ENCODE data around the gene GJA4. TPM values are rescaled to one million over a fixed set of nuclear protein-coding genes. Genes with fewer than 3 reads are reported as not detected.
A peak's percentile ranks its signal among the peaks of the same experiment; 100 is the strongest.

Gene GJA4
- total RNA-seq, 6 donors from 2014 or later, result 5.2 to 41.1 (median 19.2) TPM

DNA sequence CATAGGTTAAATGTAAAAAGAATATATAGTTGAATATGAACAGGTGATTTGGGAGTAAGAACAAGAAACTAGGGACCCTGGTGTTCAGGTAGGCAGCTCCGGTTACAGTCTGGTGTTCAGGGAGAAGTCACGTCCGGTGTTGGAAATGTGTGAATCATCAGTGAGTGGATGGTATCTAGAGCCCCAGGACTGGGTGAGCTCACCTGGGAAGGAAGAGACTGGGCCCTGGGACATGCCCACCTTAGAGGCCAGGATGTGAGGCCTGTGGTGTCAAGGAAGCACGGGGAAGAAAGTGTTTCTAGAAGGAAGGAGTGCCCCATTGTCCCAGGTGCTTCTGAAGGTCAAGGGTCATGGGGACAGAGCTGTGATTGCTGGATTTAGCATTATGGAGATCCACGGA, 13.3 kb upstream of the GJA4 start:
- Histone ChIP-seq H3K36me3 (no peaks in the 10 kb centered on the region), H3K4me3 (no peak overlapping the region), H3K9me3 (no peaks in the 10 kb centered on the region), H3K27me3 (peaks cover 0 to 18% (median 7%) of the 10 kb centered on the region in 4 donors), H3K27ac (no peak overlapping the region), H3K4me1 (peaks cover 12 to 17% (median 14%) of the 10 kb centered on the region in 4 donors)
- ATAC-seq (ENCODE audit: low FRiP score in 2 of 2) (no peak), DNase-seq (peak in 1 of 2 donors; percentile 6)
- WGBS, 2 donors, result 80 to 81% methylated on average over 5 of the region's 5 CpGs
- TF ChIP-seq POLR2AphosphoS5 (IDR thresholded peaks at IDR 0.05) (no peak), EP300 (IDR thresholded peaks at IDR 0.05) (no peak), POLR2A (IDR thresholded peaks at IDR 0.05) (no peak)
- TF ChIP-seq, protein P1, sequence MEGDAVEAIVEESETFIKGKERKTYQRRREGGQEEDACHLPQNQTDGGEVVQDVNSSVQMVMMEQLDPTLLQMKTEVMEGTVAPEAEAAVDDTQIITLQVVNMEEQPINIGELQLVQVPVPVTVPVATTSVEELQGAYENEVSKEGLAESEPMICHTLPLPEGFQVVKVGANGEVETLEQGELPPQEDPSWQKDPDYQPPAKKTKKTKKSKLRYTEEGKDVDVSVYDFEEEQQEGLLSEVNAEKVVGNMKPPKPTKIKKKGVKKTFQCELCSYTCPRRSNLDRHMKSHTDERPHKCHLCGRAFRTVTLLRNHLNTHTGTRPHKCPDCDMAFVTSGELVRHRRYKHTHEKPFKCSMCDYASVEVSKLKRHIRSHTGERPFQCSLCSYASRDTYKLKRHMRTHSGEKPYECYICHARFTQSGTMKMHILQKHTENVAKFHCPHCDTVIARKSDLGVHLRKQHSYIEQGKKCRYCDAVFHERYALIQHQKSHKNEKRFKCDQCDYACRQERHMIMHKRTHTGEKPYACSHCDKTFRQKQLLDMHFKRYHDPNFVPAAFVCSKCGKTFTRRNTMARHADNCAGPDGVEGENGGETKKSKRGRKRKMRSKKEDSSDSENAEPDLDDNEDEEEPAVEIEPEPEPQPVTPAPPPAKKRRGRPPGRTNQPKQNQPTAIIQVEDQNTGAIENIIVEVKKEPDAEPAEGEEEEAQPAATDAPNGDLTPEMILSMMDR (IDR thresholded peaks at IDR 0.05), result no peak

DNA sequence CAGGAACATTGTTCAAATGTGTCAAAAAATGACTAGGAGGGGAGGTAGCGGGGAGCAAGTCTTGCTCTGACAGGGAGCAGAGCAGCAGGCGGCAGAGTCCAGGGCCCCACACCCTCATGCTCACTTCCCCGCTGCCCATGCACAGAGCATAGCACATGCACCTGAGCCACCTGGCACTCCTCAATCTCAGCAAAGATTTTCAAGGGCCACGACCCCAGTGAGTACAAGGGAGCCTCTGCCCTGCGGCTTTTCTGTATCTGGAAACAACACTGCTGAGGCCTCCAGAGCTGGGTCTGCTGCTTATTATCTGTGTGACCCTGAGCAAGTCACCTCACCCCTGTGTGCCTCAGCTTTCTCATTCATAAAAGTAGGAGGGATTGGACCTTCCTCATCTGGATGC, 12.8 kb upstream of the GJA4 start:
- H3K9me3 ChIP-seq, result no peaks in the 10 kb centered on the region
- WGBS, 2 donors, result 90 to 91% methylated on average over 2 to 5 of the region's 5 CpGs
- DNase-seq (peak in 1 of 2 donors; percentile 4), ATAC-seq (ENCODE audit: low FRiP score in 2 of 2) (no peak)
- peaks cover 12 to 17% (median 14%) of the 10 kb centered on the region in 4 donors for H3K4me1 ChIP-seq
- no peaks in the 10 kb centered on the region for H3K36me3 ChIP-seq
- H3K4me3 ChIP-seq, result no peak overlapping the region
- TF ChIP-seq POLR2AphosphoS5 (IDR thresholded peaks at IDR 0.05) (no peak), EP300 (IDR thresholded peaks at IDR 0.05) (no peak), POLR2A (IDR thresholded peaks at IDR 0.05) (no peak)
- TF ChIP-seq, protein P1 (IDR thresholded peaks at IDR 0.05), result no peak
- H3K27ac ChIP-seq, result no peak overlapping the region
- peaks cover 0 to 18% (median 7%) of the 10 kb centered on the region in 4 donors for H3K27me3 ChIP-seq

DNA sequence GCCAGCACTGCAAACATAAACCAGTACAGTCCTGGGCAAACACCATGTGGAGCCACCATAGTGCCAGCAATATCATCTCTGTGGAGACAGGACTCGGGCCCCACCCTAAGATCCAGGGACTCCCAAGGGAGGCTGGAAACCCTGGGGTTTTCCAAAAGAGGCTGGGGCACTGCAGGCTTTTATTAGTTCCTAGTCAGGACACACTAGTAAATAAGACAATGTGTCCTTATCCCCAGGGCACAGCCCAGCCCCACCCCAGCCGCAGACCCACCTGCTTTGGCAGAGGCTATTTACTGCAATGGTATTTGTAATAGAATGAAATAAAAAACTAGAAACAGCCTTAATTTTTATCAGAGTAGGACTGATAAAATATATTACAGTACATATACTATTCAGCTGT, 12.3 kb upstream of the GJA4 start:
- no peak for ATAC-seq (ENCODE audit: low FRiP score in 2 of 2)
- no peaks in the 10 kb centered on the region for H3K36me3 ChIP-seq
- no peaks in the 10 kb centered on the region for H3K9me3 ChIP-seq
- no peak overlapping the region for H3K27ac ChIP-seq
- DNase-seq, result no peak
- 84 to 89% methylated on average over 1 of the region's 2 CpGs for WGBS, 2 donors
- peaks cover 12 to 17% (median 14%) of the 10 kb centered on the region in 4 donors for H3K4me1 ChIP-seq
- no peak for TF ChIP-seq EP300 (IDR thresholded peaks at IDR 0.05)
- TF ChIP-seq, protein P1 (IDR thresholded peaks at IDR 0.05), result no peak
- no peak for TF ChIP-seq POLR2AphosphoS5 (IDR thresholded peaks at IDR 0.05)
- TF ChIP-seq POLR2A (IDR thresholded peaks at IDR 0.05), result no peak
- peaks cover 0 to 18% (median 7%) of the 10 kb centered on the region in 4 donors for H3K27me3 ChIP-seq
- H3K4me3 ChIP-seq, result peak overlapping the region in 1 of 4 donors; percentile 45

DNA sequence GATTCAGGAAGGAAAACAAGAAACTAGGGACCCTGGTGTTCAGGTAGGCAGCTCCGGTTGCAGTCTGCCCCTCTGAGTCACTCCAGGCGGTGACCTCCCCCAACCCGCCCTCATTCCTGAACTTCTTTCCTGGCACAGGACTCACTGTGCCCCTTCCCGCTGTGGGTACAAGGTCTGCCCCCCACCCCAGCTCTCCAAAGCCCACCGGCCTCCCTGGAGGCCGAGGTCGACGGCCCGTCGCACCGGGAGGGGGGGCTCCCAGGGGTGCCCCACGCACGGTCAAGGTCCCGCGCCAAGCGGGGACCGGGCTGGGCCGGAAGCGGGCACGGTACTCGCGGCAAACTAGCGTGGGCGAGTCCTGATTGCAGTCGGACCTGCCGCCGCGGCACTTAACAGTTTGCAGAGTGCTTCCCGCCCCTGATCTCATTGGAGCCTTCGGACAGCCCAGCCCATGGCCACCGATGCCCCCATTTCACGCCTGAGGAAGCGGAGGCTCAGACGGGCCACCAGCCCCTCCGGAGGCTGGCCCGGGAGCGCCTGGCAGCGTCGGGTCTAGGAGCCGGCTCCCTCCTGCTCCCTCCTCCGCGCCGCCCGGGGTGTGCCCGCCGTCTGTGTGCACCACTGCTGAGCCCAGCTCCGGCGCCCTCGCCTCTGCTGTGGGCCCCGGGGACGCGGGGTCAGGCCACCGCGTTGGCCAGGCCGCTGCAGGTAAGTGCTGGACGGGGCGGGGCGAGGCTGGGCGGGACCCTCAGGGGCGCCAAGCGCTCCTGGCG, 11.5 kb upstream of the GJA4 start, which contains the start of gene GJB3:
Gene GJB3, plus strand, starts transcription at position 144 of the 773 bp plus-strand sequence. CDS start 3,549 bp downstream, outside the sequence.
- TF ChIP-seq, protein P1 (IDR thresholded peaks at IDR 0.05), result no peak
- TF ChIP-seq POLR2A (IDR thresholded peaks at IDR 0.05), result no peak
- TF ChIP-seq POLR2AphosphoS5 (IDR thresholded peaks at IDR 0.05), result no peak
- TF ChIP-seq EP300 (IDR thresholded peaks at IDR 0.05), result no peak
- Histone ChIP-seq H3K36me3 (no peaks in the 10 kb centered on the region), H3K27me3 (peaks cover 0 to 18% (median 7%) of the 10 kb centered on the region in 4 donors), H3K27ac (peak within 1 kb of the TSS in 1 of 4 donors; percentile 34), H3K4me3 (peak within 1 kb of the TSS; percentile 7 to 45 (median 34)), H3K4me1 (peaks cover 12 to 17% (median 15%) of the 10 kb centered on the region in 4 donors), H3K9me3 (no peaks in the 10 kb centered on the region)
- ATAC-seq (ENCODE audit: low FRiP score in 2 of 2), result peak; percentile 5 to 34
- DNase-seq, result peak in 1 of 2 donors; percentile 87
- WGBS, 2 donors, result 4 to 16% methylated on average over 6 to 32 of the region's 62 CpGs

Measured in upper lobe of left lung (tissue), 6 donors.